NCI-H2227 treated with DMSO at 0.1 percent for 48 hours (cell line): ENCODE measurements around the gene MSI2.

ENCODE experiments used
- DNase-seq: peaks from one replicate; lab custom pipeline; 2025; lab: John Stamatoyannopoulos, UW

Gene MSI2

DNA sequence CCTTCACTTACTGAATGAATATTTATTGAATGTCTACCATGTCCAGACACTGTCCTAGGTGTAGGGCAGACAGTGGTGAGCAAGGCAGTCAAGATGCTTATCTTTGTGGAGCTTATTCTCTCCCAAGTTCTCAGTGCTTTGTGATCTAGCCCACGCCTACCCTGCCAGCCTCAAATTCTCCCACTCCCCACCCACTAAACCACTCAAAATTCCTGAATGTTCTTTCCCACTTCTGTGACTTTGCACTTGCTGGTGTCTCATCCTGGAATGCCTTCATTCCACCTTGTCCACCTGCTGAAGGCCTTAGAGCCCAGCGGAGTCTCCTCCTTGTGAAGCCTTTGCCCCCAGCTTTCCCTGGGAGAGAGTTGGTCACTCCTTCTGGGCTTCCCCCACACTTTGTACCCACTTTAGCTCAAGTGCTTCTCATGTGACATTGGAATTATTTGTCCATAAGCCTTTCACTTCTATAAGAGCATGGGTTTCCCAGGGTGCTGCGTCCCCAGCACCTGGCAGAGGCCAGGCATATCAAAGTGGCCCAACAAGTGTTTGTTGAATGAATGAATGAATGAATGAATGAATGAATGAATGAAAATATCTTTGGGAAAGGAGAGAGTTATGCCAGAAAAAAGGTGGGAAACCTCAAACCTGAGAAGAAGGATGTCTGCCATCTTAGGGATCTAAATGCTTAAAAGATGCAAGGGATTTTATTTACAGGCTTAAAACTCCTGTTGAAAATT, 465.8 kb downstream of the MSI2 start:
- DNase-seq: no peak

DNA sequence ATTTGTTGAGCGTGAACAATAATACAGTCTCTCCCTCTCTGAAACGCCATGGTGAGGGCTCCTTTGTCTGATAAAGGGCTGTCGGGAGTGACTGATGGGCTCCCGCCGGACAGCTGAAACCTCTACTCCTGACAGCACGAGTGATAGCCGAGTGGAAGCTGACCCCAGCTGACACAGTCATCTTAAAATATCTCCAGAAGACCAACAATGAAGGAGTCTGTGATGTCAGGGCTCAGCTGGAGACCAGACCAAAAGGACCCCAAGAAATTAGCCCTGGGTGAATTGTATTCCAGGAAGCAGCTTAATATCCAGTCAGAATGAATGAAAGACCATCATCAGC, 466.4 kb downstream of the MSI2 start:
- no peak for DNase-seq

DNA sequence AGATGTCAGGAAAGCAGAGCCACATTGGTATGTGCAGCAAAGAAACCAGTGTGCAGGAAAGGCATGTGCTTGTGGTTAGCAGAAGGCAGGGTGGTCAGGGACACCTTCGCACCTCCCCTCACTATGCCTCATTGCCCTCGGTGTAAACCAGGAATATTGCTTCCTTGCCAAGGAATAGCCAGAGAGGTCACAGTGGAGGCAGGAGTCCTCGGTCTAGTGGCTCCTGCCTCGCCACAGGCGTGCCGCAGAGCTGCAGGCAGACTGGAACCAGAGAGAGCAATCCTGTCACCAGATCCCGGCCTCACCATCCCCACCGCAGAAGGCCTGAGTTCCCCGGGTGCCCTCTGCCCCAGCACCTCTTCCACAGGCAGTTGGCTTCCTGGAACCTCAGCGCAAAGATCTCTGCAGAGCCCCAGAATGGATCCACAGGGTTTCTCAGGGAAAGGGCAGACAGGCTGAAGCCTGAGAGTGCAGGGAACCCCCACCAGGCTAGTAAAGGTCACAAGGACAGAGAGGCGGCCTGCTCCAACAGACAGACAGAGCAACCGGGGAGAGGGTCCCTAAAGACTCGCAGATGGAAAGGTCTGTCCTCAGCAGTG, 467.2 kb downstream of the MSI2 start:
- DNase-seq: no peak

- DNase-seq: peak; percentile 72
These were observed 467.9 kb downstream of the MSI2 start for GRCh38 chr17:57724026-57724728.

DNA sequence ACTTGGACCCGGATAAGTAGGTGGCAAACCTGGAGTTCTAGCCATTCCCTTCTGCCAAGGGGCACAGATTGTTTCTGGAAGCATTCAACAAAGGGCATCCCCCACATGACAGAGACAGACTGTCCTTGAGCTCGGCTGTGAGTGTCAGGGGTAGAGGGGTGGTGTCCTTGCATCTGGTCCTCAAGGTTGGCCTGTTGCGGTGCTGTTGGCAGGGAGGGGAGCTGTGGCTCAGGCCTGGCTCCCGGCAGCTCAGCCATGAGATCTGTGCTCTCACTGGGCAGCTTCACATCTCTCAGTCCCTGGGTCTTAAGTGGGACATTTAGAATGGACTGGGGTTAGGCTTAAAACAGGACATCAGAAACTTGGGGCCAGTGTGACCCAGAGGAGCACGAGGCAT, 468.4 kb downstream of the MSI2 start:
- DNase-seq: no peak

GRCh38 chr17:57726213-57726790, 470.0 kb downstream of the MSI2 start:
- DNase-seq: no peak

DNA sequence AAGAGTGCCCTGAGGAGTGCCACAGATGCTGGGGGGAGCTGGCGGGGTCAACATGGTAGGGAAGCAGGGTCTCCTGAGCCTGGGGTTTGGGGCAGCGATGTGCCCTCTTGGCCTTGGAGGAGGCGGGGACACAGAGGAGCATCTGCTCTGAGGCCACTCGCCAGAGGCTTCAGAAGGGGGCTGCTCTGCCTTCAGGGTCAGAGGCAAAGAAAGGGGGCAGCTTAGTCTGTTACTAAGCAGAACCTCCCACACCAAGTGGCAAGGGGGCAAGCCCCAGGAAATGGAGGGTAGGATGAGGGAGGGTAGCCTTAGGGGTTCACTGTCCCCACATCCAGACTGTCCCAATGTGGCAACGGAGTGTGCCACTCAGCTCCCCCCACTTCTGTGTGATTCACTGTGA, 470.5 kb downstream of the MSI2 start:
- DNase-seq: no peak

DNA sequence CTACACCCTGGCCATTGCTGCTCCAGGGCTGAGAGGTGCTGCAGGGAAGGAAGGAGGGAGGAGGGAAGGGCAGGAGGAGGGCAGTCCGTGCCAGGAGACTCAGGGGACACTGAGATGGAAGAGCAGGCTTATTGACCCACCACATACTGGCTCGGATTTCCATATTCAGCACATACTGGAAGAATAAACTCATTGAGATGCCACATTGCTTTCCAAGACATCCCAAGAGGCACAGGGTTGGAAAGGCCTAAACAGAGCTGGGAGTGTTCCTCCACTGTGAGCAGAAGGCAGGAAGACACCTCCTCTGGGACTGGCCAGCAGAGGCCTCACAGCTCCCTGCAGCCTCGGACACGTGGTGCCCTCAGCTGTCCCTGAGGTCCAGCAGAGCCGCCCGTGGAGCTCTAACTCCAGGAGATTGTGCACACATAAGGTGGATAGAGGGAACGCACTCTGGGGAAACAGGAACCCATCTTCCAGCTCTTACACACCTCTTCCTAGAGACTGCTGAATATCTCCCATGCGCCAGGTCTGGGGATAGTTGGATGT, 471.4 kb downstream of the MSI2 start:
- no peak for DNase-seq

DNA sequence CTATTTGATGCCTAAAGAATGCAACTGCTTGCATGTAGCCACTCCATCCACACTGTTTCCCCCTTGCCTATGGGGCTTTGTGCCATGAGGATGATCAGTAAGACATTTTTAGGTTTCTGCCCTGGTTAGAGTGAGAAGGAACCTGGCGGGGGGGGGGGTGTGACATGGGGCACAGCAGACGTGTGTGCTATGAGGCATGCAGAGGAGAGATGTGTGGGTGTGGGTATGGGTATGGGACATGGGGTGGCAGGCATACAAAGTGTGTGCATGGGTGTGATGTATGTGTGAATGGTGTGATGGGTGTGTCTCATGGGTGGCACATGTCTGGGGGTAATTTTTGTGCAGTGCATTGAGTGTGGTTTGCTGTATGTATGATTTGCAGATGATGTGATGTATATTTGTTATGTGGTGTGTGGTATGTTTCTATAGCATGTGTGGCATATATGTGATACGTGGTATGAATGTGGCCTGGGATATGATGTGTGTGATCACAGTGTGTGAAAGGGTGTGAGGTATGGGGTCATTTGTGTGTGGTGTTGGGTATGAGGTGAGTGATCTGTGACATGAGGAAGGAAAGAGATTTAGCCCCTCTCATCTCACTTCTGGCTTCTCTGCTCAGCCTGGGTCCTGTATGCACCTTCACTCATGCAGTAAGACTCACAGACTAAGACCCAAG, 473.8 kb downstream of the MSI2 start:
- DNase-seq: no peak

DNA sequence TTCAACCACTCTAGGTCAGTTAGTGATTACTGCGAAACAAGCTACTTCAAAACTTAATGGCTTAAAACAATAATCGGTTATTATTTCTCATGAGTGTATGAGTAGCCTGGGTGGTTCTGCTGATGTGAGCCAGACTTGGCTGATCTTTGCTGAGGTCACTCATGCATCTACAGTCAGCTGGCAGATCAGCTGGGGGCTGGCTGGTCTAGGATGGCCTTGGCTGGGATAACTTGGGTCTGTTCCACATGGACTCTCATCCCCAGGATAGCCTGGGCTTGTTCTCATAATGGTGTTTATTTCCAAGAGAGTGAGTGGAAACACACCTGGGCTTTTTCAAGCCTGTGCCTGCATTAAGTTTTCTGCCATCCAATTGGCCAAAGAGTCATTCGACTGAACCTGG, 475.7 kb downstream of the MSI2 start:
- DNase-seq: no peak

- DNase-seq: no peak
These were observed 476.8 kb downstream of the MSI2 start for GRCh38 chr17:57733085-57733484.
